Nephron progenitor cell (in vitro differentiated cells): Measurements from ENCODE around the gene PHF21B.
A peak's percentile ranks its signal among the peaks of the same experiment; 100 is the strongest.

Experiments
- DNase-seq: peaks from one replicate; pipeline ENCODE4 v3.0.0; 2021
- H3K27ac Mint-ChIP-seq: 2 replicates; pipeline ENCODE4 v1.8.0; 2021; ENCODE audit warnings: mild to moderate bottlenecking, moderate library complexity, mixed read lengths
- H3K27me3 Mint-ChIP-seq: 2 replicates; pipeline ENCODE4 v1.8.0; 2021; ENCODE audit warnings: mild to moderate bottlenecking, low read depth, mixed read lengths; ENCODE audit not compliant: poor library complexity
- H3K36me3 Mint-ChIP-seq: 2 replicates; pipeline ENCODE4 v1.8.0; 2021; ENCODE audit warnings: low read depth, mixed read lengths
- H3K4me1 Mint-ChIP-seq: 2 replicates; pipeline ENCODE4 v1.8.0; 2021; ENCODE audit warnings: mixed read lengths
- H3K4me3 Mint-ChIP-seq: 2 replicates; pipeline ENCODE4 v1.8.0; 2021; ENCODE audit warnings: mild to moderate bottlenecking, moderate library complexity, mixed read lengths
- H3K9me3 Mint-ChIP-seq: 2 replicates; pipeline ENCODE4 v1.8.0; 2021; ENCODE audit warnings: mild to moderate bottlenecking, moderate library complexity, mixed read lengths
- TF ChIP-seq, protein P1 (sequence below): fragments of 200-600 bp; sonication (generic); IDR thresholded peaks from 2 replicates; pipeline ENCODE4 v1.5.0; 2021; ENCODE audit warnings: antibody characterized with exemption

Gene PHF21B

DNA sequence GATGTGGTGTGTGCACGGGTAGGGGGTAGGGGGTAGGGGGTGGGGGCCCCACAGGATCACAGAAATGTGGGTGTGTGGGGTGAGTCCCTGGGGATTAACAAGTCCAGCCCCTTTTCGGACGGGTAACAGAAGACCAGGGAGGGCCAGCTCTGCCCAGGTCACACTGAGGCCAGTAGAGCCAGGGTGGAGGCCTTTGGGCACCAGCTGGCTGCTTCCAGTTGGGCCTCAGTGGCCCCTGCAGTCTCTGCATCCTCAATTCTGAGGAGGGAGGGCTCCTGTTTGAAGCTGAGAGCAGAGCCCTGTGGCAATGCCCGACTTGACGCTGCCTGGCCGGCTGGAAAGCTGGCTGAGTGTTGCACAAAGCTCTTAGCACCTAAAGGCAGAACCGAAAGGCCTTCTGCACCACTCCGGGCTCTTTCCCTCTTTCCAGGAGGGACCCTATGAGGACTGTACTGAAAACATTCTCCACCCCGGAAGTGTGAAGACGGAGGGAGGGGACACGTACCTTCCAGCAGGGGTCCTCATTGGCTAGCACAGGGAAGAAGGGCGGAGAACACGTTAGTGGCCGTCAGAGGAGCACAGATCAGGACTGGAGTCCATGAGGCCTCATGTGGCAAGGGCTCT, 120.4 kb downstream of the PHF21B start:
- H3K4me1 Mint-ChIP-seq = peaks cover 7% of the 10 kb centered on the region
- DNase-seq = no peak
- peaks cover 5% of the 10 kb centered on the region for H3K27me3 Mint-ChIP-seq
- peaks cover 12% of the 10 kb centered on the region for H3K36me3 Mint-ChIP-seq
- TF ChIP-seq, protein P1, sequence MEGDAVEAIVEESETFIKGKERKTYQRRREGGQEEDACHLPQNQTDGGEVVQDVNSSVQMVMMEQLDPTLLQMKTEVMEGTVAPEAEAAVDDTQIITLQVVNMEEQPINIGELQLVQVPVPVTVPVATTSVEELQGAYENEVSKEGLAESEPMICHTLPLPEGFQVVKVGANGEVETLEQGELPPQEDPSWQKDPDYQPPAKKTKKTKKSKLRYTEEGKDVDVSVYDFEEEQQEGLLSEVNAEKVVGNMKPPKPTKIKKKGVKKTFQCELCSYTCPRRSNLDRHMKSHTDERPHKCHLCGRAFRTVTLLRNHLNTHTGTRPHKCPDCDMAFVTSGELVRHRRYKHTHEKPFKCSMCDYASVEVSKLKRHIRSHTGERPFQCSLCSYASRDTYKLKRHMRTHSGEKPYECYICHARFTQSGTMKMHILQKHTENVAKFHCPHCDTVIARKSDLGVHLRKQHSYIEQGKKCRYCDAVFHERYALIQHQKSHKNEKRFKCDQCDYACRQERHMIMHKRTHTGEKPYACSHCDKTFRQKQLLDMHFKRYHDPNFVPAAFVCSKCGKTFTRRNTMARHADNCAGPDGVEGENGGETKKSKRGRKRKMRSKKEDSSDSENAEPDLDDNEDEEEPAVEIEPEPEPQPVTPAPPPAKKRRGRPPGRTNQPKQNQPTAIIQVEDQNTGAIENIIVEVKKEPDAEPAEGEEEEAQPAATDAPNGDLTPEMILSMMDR = no peak
- no peak overlapping the region for H3K4me3 Mint-ChIP-seq
- H3K27ac Mint-ChIP-seq = no peak overlapping the region
- H3K9me3 Mint-ChIP-seq = no peaks in the 10 kb centered on the region

DNA sequence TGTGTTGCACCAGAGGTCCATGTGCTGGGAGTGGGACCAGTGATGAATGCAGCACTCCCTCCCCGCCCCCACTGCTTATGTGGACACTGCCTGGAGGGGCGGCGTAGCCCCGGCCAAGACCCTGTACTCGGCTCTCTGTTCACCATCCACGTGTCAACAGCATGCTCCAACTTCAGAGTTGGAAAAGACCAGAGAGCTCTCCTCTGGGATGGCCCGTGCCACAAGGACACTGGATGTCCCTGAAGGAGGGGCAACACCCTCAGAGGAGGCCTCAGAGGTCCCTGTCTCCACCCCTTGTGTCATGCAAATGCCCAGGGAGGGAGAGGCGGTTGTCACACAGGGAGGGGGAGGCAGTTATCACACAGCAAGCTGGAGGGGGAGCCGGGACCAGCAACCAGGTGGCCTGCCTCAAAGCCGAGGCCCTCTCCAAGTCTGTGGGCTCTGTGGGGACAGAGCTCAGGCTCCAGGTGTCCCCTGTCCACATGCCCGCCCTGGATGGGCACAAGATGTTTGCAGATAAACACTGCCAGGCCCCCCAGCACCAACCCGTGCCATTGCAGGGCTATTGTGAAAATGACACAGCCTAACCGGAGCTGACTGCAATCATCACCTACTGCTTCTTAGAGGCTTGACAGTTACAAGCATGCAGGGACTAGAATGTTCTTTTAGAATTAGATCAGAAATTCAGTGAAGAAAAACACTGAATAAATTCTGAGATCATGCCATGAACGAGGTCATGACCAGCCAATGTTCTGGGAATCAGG, 121.1 kb downstream of the PHF21B start:
- H3K4me1 Mint-ChIP-seq = no peaks in the 10 kb centered on the region
- TF ChIP-seq, protein P1 = no peak
- peaks cover 3% of the 10 kb centered on the region for H3K27me3 Mint-ChIP-seq
- no peak for DNase-seq
- no peak overlapping the region for H3K27ac Mint-ChIP-seq
- no peaks in the 10 kb centered on the region for H3K9me3 Mint-ChIP-seq
- peaks cover 12% of the 10 kb centered on the region for H3K36me3 Mint-ChIP-seq
- no peak overlapping the region for H3K4me3 Mint-ChIP-seq

DNA sequence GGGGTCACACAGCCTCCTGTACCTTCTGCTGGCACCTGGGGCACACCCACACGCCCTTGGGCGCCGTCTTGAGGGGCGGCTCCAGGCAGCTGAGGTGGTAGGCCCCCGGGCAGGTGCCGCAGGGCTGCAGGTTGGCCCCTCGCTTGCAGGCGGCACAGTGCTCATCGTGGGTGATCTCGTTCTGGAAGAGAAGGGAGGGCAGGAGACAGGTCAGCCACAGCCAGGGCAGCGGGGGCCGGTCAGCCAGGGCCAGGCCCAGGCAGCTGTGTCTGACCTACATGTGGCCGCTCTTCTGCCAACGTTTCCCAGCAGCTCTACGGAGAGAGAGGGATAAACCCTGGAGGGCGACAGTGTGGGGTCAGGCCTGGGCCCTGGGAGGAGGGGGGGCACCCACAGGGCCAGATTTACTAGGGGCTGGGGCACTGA, 121.9 kb downstream of the PHF21B start:
- Mint-ChIP-seq H3K36me3 (peaks cover 13% of the 10 kb centered on the region), H3K27me3 (peaks cover 3% of the 10 kb centered on the region), H3K4me3 (no peak overlapping the region), H3K9me3 (no peaks in the 10 kb centered on the region), H3K27ac (no peak overlapping the region), H3K4me1 (no peaks in the 10 kb centered on the region)
- TF ChIP-seq, protein P1 = no peak
- DNase-seq = no peak

DNA sequence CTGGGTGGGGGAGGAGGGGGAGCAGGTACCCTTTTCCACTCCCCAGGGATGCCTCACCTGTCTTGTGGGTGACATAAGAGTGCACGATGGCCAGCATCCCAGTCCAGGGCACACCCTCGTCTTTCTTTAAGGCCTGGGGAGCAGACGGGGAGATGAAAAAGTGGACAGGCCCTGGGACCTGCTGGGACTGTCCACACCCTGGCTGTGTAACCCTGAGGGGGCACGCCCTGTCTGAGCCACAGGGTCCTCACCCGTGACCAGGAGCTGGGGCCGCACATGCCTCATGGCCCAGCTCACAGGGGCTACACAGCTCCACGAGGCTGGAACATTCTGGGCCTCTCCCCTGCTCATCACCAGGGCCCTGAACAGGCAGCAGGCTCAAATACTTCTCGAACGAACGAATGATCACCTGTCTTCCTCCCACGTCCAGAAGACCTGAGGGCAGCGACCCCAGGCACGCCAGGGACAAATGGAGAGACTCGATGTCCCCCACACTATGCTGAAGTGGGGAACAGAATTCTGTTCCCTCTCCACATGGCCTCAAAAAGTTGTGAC, 123.9 kb downstream of the PHF21B start:
- no peaks in the 10 kb centered on the region for H3K9me3 Mint-ChIP-seq
- DNase-seq = no peak
- H3K27me3 Mint-ChIP-seq = peaks cover 3% of the 10 kb centered on the region
- peak overlapping the region; percentile 73 for H3K27ac Mint-ChIP-seq
- H3K36me3 Mint-ChIP-seq = peaks cover 28% of the 10 kb centered on the region
- TF ChIP-seq, protein P1 = no peak
- no peak overlapping the region for H3K4me3 Mint-ChIP-seq
- H3K4me1 Mint-ChIP-seq = peaks cover 6% of the 10 kb centered on the region

DNA sequence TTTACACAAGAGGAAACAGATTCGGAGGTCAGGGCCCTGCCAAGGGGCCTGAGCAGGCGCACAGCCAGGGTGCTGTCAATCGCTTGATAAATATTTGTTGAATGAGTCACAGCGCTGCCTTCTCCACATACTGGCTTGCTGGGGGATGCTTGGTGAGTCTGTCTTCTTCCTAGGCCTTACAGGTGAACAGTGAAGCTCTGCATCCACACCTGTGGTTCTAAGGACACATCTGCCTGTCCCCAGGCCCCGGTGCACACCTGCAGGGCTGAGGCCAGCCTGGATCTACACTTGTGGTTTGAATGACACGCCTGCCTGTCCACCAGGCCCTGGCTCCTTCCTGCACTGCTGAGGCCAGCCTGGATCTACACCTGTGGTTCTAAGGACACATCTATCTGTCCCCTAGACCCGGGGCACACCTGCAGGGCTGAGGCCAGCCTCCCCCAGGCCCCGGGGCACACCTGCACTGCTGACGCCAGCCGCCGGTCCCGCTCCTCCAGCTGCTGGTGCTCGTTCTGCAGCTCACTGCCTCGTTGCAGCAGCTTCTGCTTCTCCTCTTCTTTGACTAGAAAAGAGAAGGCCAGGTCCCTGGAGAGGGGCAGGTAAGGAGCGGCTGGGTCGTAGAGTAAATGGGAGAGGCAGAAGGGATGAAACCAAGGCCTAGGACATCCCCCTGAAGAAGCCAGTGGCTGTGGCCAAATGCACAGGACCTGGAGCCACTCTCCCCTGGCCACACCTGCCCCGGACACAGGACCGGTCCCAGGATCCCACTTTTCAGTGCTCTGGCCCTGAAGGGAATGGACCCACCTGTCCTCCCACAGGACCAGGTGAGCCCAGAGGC, 124.6 kb downstream of the PHF21B start:
- H3K27me3 Mint-ChIP-seq = peaks cover 3% of the 10 kb centered on the region

More for the DNA sequence above, 124.6 kb downstream of the PHF21B start:
- DNase-seq = no peak
- H3K27ac Mint-ChIP-seq = no peak overlapping the region
- H3K4me1 Mint-ChIP-seq = peaks cover 6% of the 10 kb centered on the region
- TF ChIP-seq, protein P1 = no peak
- H3K36me3 Mint-ChIP-seq = peaks cover 26% of the 10 kb centered on the region
- H3K4me3 Mint-ChIP-seq = no peak overlapping the region
- no peaks in the 10 kb centered on the region for H3K9me3 Mint-ChIP-seq
